ENCODE data around the gene TMEM131L.

Gene TMEM131L

DNA sequence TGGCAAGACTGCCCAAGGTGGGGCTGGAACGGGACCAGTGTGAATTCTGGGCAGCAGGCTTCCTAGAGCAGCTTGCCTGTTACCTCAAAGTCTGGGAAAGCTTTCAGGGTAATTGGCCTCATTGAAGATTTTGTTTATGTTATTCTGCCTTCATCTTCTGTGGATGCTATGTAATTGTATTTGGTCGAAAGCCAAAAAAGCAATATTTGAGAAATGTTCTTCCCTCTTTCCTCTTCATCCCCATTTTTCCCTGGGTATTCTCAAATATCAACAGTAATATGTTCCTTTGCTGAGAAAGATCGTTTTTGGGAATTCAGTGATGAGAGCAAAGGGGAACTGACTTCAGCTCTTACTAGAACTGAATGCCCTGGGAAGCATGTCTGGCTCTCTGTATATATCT, 12.9 kb downstream of the TMEM131L start:
- no peak for DNase-seq (ENCODE audit: low read depth in 2 of 2)

DNA sequence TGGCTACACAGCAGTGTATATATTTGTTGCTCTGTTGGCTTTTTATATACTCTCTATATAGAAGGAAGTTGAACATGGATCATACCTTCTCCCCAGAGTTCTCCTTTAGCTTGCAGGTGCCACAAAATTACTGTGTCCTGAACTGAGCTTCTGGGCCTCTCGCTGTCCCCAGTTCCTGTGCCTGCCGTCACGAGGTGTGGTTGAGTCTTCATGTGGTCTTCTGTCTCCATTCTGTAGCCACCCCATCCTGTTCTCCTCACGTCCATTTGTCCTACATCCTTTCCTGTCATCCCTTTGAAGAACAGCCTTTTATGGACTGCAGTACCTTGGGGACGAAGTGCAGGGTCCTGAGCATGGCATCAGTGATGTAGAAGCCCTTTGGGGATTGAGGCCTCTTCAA, 14.5 kb downstream of the TMEM131L start:
- DNase-seq (ENCODE audit: low read depth in 2 of 2) = no peak

DNA sequence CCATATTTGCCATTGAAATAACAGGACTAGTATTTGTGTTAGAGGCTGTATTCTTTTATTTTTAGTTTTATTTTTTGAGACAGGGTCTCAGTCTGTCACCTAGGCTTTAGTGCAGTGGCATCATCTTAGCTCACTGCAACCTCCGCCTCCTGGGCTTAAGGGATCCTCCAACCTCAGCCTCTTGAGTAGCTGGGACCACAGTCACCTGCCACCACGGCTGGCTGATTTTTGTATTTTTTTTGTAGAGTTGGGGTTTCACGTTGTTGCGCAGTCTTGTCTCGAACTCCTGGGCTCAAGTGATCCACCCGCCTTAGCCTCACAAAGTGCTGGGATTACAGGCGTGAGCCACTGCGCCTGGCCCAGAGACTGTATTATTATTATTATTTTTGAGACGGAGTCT, 15.3 kb downstream of the TMEM131L start:
- DNase-seq (ENCODE audit: low read depth in 2 of 2) = no peak

DNA sequence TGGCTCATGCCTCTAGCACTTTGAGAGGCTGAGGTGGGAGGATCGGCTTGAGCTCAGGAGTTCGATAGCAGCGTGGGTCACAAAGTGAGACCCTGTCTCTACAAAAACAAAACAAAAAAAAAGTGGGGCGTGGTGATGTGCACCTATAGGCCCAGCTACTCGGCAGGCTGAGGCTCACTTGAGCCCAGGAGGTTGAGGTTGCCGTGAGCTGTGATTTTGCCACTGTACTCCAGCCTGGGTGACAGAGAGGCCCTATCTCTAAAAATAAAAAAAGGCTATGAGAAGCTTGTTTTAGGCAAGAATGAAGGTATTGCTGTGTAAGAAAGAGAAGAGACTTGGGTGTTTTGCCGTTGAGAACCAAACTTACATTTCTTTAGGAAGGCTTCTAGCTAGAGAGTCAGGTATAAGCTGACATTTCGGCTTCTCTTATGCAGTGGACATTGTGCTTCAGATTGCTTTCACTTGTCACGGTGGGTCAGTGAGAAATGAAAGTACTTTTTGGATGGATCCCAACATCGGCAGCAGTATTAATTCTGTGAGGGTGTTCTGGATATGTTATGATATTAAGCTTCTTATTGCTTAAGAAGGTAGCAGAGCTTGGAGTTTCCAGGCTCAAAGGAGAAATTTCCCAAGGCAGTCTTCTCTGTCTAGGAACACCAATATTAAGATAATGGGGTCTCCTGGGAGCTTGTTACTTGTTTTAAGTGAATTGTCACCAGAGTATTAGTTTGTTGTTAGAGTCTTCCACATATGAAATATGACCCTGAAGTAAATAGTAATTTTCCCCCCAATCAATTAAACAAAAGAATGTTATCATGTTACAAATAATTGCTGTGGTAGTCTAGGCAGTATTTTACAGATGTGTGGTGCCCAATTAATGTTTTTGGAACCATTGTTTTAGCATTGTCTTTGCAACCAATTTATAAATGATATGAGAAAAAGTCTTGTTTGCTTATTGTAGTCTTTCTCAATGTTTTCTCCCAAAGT, 17.6 kb downstream of the TMEM131L start:
- DNase-seq (ENCODE audit: low read depth in 2 of 2) = no peak

DNA sequence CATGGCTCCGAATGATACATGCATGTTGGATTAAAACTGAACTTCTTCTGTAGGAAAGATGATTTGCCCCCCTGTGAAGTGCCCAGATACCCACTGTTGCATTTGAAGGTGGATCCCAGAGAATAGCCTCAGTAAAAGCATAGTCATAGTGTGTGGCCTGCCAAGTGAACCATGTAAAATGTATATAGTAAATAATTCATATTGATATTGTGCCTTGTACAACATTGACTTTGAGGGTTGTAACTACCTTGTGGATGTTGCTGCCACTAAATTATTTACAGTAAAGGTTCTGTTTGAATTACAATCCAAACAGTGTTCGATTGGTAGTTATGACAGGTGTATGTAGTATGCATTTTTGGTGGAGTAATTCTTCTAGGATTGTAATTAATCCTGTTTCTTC, 19.2 kb downstream of the TMEM131L start:
- DNase-seq (ENCODE audit: low read depth in 2 of 2) = no peak

DNA sequence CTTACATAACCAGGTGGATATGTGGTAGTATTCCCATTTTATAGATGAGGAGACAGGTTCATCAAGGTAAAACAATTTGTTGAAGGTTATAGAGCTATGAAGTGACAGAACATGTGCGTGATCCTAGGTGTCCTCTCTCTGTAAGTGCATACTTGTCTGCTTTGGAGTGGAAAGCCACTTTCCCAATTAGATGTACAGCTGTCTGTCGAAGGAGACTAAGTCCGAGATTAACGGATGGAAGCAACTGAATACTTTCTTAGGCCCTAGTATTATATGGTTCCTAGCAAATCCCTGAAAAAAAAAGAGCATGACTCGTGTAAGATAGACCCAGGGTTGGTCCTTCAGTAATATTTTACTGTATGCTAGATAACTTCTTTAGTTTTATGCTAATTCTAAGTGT, 19.7 kb downstream of the TMEM131L start:
- DNase-seq (ENCODE audit: low read depth in 2 of 2) = no peak

DNA sequence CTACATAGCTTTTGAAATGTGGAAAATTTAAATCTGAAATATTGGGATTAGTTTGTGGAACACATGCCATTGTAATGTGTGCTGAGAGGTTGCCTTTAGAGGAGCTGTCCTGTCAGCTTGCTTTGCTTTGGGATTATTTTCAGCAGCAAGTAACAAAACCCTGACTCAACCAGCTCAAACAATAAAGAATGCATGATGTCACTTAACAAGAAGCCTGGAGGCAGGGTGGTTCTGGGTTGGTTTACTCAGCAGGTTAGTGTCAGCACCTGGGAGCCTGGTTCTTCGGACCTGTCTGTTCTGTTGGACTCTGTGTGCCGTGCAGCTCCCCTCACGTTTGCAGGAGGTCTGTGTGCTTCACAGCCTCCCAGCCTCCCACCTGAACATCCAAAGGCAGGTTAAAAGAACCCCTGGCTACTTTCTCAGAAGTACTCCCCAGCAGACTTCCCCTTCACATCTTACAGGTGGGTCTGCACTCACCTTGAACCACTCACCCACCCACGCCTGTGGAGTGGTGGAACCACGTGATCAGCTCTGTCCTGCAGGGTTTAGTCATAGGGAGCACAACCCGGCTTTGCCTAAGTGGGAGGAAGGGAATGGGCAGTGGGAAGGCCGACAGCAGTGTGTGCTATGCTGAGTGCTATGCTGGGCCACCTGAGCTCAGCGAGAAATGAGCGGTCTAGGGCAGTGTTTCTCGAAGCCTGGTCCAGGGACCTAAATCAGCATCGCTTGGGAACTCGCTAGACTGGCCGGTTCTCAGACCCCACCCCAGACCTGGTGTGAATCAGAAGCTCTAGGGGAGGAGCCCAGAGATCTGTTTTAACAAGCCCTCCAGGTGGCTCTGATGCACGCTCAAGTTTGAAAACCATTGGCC, 20.4 kb downstream of the TMEM131L start:
- no peak for DNase-seq (ENCODE audit: low read depth in 2 of 2)

DNA sequence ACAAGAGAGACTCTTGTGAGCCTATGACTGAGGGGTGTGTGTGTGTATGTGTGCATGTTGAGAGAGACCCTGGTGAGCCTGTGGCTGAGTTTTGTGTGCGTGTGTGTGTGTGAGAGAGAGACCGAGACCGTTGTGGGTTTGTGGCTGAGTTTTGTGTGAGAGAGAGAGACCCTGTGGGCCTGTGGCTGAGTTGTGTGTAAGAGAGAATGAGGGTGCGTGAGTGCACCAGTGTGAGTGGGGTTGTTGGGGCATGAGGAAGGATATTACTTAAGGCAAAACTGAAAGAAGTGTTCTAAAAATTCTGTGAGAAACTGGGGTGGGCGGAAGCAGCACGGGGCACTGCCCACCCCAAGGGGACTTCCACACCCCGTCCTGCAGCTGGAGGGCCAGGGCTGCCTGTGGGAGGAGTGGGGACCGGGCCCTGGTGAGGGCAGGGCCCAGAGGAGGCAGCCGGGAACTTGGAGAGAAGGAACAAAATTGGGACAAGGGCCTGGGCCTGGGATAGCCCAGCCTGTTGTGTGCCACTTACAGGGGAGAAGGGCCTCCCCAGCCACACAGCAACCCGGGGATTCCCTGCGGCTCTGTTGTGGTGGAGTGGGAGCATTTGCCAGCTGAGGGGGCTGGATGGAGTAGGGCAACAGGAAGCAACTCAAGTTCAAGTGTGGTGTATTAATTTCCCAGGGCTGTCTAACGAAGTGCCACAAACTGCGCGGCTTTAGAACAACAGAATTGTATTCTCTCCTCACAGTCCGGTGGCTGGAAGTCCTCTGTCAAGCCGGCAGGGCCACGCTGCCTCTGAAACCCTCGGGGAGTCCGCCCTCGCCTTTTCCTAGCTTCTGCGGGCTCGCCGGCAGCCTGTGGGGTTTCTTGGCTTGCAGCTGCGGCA, 22.1 kb downstream of the TMEM131L start:
- DNase-seq (ENCODE audit: low read depth in 2 of 2) = peak in 1 of 2 experiments; percentile 68

DNA sequence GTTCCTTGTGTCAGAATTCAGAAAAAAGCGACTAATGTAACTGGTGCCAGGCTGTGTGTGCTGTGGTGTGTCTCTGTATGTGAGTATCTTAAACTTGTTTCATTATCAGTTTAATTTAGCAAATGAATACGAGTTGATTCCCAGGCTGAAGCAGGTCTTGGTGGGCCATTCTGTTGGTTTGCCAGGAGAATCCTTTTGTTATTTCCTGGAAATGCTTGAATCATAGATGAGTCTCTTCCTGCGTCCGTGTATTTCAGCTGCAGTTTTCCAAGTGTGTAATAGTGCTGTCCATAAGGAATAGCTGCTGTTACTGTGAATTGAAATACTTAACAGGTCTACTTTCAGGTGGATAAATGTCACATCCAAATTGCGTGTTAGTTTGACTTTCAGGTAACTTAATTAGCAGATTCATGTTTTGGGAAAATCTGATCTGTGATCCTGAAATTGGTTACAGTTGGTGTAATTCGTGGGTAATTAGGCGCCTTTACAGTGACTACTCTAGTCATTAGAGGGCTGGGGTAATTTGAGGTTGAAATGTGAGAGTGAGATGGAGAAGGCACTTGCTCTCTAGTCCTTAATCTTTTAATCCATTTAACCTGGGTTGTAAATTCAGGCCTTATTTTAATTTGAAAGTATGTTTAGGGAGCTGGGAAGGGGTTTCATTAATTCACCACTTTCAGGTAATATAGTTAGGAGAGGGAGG, 23.8 kb downstream of the TMEM131L start:
- no peak for DNase-seq (ENCODE audit: low read depth in 2 of 2)

DNA sequence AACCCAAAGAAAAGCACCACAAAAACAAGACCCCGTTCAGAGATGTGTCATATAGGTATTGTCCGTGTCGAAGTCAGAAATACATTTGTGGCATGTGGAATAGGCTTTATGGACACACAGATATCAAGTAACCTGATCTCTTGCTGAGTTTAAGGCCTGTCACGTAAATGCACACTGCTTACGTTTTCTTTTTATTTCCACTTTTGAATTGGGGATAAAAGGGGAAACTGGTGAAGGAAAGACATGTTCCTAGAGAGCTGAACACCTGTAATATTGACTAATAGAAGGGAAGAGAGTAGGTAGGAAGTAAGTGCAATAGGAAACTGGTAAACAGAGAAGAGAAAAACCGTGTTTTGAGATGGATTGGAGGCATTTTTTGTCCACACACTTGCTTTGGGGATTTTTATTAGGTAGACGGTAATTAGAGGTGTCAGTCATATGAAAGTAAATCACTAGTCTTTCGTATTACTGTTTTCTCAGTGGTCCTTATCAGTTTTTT, 24.9 kb downstream of the TMEM131L start:
- no peak for DNase-seq (ENCODE audit: low read depth in 2 of 2)

DNA sequence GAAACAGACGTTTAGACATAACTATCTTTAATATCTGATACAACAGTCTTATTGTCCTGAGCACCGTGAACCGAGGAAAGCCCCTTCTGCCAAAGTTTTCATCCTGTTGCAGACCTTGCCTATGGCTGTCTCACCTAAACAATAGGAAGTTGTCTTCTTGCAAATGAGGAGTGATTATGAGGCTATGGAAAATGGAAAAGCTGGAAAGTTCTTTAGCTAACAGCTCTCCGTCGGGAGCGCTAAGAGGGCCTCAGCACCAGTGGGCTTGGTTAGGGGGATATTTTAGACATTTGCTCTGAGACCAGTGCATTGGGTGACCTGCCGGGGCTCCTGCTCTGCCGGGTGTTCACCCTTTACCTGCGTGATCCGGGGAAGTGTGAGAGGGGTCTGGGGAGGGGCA, 28.4 kb downstream of the TMEM131L start:
- DNase-seq (ENCODE audit: low read depth in 2 of 2) = no peak

DNA sequence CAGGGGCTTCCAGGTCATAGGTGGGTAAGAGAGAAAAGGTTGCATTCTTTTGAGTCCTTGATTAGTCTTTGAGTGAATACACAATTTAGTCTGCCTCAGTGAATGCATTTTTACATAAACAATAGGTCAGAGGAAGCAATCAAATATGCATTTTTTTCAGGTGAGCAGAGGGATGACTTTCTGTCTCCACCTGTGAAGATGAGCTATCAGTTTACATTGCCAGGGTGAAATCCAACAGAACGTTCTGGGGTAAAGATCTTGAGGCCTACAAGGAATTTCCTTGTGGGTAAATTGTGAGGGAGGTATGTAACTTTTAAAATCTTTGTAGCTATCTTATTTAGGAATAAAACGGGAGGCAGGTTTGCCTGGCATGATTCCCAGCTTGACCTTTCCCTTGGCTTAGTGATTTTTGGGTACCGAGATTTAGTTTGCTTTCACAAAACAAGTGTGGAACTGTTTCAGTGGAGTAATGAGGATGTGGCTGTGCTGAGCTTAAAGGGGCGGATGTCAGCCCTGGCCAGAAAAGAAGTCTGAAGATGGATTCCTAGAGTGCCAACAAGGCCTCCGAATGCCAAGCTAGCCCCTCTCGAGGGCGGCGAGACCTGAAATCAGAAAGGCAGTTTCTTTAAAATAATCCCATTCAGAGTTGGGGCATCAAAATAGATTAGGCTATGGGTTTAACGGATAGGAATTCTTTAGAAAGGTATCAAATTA, 29.5 kb downstream of the TMEM131L start:
- no peak for DNase-seq (ENCODE audit: low read depth in 2 of 2)

DNA sequence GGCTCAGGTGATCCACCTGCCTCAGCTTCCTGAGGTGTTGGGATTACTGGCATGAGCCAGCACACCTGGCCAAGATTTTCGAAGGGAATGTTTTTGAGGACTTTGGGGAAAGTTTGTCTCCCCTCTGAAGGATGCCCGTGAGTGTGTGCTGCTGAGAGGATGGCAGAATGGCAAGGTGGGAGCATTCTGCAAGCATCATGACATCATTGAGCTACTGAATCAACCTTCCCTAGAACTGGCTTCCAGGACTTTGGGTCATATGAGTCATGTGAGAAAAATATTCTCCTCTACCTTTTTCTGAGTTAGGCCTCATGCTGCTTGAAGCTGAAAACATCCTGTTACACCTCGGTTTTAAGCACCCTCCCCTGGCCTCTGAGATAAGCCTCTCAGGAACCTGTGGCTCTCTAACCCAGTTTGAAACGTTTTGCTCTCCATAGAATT, 31.0 kb downstream of the TMEM131L start:
- peak in 1 of 2 experiments; percentile 24 for DNase-seq (ENCODE audit: low read depth in 2 of 2)

DNA sequence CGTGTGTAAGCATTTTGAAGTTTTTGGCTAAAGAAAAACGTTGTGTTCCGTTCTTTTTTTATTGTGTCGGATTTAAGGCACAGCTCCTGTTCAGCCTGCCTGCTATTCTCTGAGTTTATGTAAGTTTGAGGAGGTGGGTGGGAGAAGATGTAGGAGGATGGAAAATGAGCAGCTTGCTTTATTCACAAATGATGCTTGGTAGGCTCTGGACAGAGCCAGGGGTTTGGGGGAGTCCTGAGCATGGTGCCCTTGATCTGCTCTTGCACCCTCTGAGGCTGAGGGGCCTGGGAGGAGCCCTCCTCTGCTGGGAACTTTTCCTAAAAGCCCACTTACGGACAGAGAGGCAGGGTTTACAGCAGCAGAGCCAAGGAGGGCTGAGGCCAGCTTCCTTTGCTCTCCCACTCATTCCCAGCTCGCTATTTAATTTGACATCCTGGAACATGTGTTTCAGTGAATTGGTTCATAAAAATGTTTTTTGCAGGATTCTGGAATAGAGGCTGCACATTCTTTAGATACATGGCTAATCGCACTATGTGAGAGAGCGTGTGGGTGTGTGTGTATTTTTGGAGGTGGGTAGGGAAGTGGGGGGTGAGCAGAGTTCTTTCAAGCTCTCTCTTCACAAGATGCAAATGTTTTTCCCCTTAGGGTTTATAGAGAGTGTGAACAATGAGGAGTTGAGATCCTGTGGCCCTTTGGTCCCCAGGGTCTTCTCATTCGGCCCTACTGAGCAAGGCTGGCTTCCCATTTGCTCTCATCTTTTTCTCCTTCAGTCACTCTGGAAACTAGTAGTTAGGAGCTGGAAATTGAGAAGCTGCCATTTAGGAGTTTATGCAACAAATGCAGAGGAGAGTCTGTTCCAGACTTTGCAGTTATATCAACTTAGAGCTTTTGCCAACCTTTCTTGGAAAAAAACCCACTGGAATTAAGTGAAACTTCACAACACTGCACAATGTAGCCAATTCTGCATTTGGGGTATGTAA, 32.1 kb downstream of the TMEM131L start:
- DNase-seq (ENCODE audit: low read depth in 2 of 2) = no peak

DNA sequence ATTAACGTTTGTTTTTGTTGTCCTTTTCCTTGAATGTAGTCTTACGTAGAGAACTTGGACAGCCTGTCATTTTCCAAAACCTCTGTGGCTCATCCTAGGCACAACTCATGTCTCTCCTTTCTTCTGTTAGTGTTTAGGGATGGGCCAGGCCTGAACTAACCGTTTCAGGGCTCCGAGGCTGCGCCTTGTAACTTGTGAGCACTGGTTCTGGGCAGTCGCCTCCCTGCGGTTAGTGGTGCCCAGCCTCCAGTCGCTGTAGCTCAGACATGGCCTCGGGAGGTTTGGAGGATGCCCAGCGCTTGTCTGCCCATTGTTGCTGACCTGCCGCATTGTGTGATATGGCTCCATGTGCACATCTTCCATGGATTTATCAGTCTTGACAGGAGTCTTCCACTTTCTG, 32.8 kb downstream of the TMEM131L start:
- DNase-seq (ENCODE audit: low read depth in 2 of 2) = no peak

DNA sequence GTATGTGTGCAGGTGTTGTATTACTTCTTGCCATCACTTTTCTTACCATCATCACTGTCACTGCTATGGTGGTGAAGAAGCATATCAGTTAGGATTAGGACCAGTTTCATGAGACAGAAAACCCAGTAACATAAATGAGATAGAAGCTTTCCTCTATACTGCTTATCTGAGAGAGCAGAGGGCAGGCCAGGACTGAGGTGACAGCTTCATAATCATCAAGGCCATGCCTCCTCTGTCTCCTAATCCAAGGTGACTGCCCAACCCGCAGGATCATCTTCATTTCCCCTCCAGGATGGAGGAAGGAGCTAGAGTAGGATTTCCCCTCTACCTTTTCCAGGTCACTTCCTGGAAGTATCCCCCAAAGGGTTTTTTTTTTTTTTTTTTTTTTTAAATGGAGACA, 35.4 kb downstream of the TMEM131L start:
- no peak for DNase-seq (ENCODE audit: low read depth in 2 of 2)

DNA sequence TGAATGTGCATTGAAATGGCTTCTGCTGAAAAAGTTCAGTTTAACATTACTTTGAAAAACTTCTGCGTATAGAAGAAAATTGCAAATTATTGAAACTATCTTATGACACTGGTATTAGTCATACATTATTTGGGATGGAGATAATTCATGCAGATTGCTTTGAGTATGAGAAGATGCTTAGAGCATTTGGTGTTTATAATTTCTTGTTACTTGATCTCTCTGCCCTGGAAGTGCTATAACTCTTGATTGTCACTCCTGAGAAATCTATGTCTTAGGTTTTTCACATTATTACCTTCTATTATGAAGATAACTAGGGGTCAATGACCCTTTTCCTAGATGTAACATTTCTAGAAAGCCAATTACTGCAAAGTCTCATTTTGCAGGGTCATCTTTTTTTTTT, 36.4 kb downstream of the TMEM131L start:
- no peak for DNase-seq (ENCODE audit: low read depth in 2 of 2)

DNA sequence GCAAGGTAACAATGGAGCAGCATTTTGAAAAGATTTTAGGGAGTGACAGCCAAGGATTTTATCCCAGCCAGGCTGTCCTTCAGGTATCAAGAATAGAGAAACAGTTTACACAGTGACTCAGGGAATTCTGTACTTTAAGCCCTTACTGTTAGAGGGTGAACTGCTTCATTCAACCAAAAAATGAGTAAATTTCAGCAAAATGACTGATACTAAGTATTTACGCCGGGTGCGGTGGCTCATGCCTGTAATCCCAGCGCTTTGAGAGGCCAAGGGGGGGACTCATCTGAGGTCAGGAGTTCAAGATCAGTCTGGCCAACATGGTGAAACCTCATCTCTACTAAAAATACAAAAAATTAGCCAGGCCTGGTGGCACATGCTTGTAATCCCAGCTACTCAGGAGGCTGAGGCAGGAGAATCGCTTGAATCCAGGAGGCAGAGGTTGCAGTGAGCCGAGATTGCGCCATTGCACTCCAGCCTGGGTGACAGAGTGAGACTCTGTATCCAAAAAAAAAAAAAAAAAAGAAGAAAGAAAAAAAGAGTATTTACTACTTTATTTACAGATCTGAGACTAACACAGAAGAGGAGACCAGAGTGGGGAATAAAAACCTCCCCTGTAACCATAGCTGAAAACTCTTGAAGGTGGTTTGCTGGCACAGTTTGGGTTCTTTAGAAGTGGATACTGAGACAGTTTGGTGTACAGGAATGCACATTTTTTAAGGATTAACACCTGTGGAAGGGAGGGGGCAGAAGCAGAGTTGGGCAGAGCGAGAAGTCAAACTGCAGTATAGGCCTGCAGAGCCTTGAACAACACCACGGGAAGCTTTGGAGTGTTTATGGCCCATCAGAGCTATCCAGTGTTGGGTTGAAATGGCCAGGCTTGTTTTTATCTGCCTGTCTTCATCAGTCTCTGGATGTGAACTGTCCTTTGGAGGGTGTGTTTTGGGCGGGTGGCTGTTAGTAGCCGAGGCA, 40.5 kb downstream of the TMEM131L start:
- DNase-seq (ENCODE audit: low read depth in 2 of 2) = no peak
